ENCODE results near the gene PLOD2. TPM values are rescaled to one million over a fixed set of nuclear protein-coding genes. Genes with fewer than 3 reads are reported as not detected.

The PLOD2 gene
- total and polyA plus RNA-seq, 4 donors, result 18.6 to 57.0 (median 24.3) TPM

DNA sequence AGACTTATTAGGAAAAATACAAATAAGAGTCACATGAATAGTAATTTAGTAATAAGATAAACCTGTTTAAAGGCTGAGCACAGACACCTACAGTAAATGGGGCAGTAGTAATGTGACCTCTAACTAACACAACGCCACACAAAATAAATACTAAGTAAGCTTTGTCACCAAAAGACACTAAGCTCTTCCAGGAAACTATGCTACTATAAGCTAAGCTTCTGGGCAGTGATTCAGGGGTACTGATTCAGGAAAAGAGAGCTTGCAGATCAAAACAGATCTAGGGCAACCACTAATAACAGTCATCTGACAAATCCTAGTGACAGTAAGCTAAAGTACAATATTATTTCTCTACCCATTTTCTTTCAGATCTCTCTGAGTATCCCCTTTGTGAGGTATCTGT is 68.8 kb downstream of the PLOD2 start:
- 31% methylated on average over 1 of the region's 1 CpG for WGBS
- peaks cover 0 to 2% (median 0%) of the 10 kb centered on the region in 4 donors for H3K36me3 ChIP-seq (ENCODE audit: control insufficient read depth in 4 of 4, insufficient read depth in 3 of 4, low read depth in 1 of 4, low read length in 3 of 4)
- H3K4me1 ChIP-seq (ENCODE audit: control insufficient read depth in 4 of 4, insufficient read depth in 4 of 4, low read length in 3 of 4), result peaks cover 0 to 18% (median 16%) of the 10 kb centered on the region in 4 donors
- H3K27me3 ChIP-seq (ENCODE audit: control insufficient read depth in 4 of 4, insufficient read depth in 4 of 4, low read length in 3 of 4), result no peaks in the 10 kb centered on the region
- H3K4me3 ChIP-seq (ENCODE audit: low read depth in 1 of 3, low read length in 3 of 3), result no peak overlapping the region
- no peaks in the 10 kb centered on the region for H3K9me3 ChIP-seq (ENCODE audit: control insufficient read depth in 4 of 4, low read length in 3 of 4)
- DNase-seq (ENCODE audit: low spot score), result no peak
- peak overlapping the region; percentile 16 to 69 for H3K9ac ChIP-seq (ENCODE audit: low read depth in 1 of 2, low read length in 2 of 2)
- TF ChIP-seq FOXA2 (IDR thresholded peaks at IDR 0.05) (peak; percentile 56), REST (IDR thresholded peaks at IDR 0.05) (peak; percentile 46), JUND (IDR thresholded peaks at IDR 0.05) (peak in 1 of 2 donors; percentile 47), FOXA1 (IDR thresholded peaks at IDR 0.05) (no peak), CTCF (IDR thresholded peaks at IDR 0.05; ENCODE audit: low read depth, low read length, missing input control) (no peak), SP1 (IDR thresholded peaks at IDR 0.05) (peak; percentile 17), RXRA (IDR thresholded peaks at IDR 0.05) (peak; percentile 15 to 44), RAD21 (IDR thresholded peaks at IDR 0.05) (peak in 1 of 2 donors; percentile 21), HNF4A (conservative IDR thresholded peaks at IDR 0.05) (peak in 1 of 2 donors; percentile 45), YY1 (IDR thresholded peaks at IDR 0.05) (no peak)
- TF ChIP-seq, protein P1, sequence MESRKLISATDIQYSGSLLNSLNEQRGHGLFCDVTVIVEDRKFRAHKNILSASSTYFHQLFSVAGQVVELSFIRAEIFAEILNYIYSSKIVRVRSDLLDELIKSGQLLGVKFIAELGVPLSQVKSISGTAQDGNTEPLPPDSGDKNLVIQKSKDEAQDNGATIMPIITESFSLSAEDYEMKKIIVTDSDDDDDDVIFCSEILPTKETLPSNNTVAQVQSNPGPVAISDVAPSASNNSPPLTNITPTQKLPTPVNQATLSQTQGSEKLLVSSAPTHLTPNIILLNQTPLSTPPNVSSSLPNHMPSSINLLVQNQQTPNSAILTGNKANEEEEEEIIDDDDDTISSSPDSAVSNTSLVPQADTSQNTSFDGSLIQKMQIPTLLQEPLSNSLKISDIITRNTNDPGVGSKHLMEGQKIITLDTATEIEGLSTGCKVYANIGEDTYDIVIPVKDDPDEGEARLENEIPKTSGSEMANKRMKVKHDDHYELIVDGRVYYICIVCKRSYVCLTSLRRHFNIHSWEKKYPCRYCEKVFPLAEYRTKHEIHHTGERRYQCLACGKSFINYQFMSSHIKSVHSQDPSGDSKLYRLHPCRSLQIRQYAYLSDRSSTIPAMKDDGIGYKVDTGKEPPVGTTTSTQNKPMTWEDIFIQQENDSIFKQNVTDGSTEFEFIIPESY (IDR thresholded peaks at IDR 0.05), result peak; percentile 23
- TF ChIP-seq, protein P2, sequence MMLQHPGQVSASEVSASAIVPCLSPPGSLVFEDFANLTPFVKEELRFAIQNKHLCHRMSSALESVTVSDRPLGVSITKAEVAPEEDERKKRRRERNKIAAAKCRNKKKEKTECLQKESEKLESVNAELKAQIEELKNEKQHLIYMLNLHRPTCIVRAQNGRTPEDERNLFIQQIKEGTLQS (IDR thresholded peaks at IDR 0.05), result no peak
- TF ChIP-seq, protein P3, sequence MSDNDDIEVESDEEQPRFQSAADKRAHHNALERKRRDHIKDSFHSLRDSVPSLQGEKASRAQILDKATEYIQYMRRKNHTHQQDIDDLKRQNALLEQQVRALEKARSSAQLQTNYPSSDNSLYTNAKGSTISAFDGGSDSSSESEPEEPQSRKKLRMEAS (IDR thresholded peaks at IDR 0.05), result peak; percentile 48
- peak overlapping the region; percentile 78 to 83 for H3K27ac ChIP-seq (ENCODE audit: low read depth in 1 of 2, low read length in 2 of 2)

DNA sequence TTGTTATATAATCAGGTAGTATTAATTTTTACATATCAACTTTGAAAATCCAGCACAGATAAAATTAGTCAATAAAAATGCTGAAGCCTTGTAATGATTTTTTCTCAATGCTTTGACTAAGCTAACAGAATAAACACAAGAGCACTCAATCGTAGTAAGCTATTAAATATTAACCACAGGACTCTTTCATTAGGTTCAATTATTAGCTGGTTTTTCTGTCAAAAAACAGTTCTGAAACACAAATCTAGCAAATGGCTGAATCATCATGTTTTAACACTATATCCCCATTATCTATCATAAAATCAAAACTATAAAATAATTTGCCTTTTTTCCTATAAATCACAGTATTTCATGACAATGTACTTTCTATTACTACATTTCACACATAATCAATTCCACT is 69.6 kb downstream of the PLOD2 start:
- Histone ChIP-seq H3K4me3 (ENCODE audit: low read depth in 1 of 3, low read length in 3 of 3) (no peak overlapping the region), H3K9me3 (ENCODE audit: control insufficient read depth in 4 of 4, low read length in 3 of 4) (no peaks in the 10 kb centered on the region), H3K27me3 (ENCODE audit: control insufficient read depth in 4 of 4, insufficient read depth in 4 of 4, low read length in 3 of 4) (no peaks in the 10 kb centered on the region), H3K9ac (ENCODE audit: low read depth in 1 of 2, low read length in 2 of 2) (peak overlapping the region in 1 of 2 donors; percentile 69), H3K27ac (ENCODE audit: low read depth in 1 of 2, low read length in 2 of 2) (peak overlapping the region; percentile 78 to 83), H3K36me3 (ENCODE audit: control insufficient read depth in 4 of 4, insufficient read depth in 3 of 4, low read depth in 1 of 4, low read length in 3 of 4) (peaks cover 0 to 2% (median 0%) of the 10 kb centered on the region in 4 donors), H3K4me1 (ENCODE audit: control insufficient read depth in 4 of 4, insufficient read depth in 4 of 4, low read length in 3 of 4) (peaks cover 0 to 18% (median 16%) of the 10 kb centered on the region in 4 donors)
- WGBS, result 40% methylated on average over 1 of the region's 1 CpG
- DNase-seq (ENCODE audit: low spot score), result no peak
- TF ChIP-seq RXRA (IDR thresholded peaks at IDR 0.05) (no peak), REST (IDR thresholded peaks at IDR 0.05) (no peak), HNF4A (conservative IDR thresholded peaks at IDR 0.05) (no peak), EGR1 (IDR thresholded peaks at IDR 0.05; ENCODE audit: low read depth in 2 of 2) (no peak), HNF4G (IDR thresholded peaks at IDR 0.05) (no peak), RAD21 (IDR thresholded peaks at IDR 0.05) (peak in 1 of 2 donors; percentile 10), NR2F2 (IDR thresholded peaks at IDR 0.05) (no peak)
- TF ChIP-seq, protein P1 (IDR thresholded peaks at IDR 0.05), result no peak

Data from liver (tissue), 9 donors.